Natural killer cell treated with Interleukin-12 subunit alpha and Interleukin-12 subunit beta and Interleukin-15 and Interleukin-18, amount 100 ng/mL, for 72 hours (primary cell): ENCODE results near the gene XCR1. TPM values are rescaled to one million over a fixed set of nuclear protein-coding genes. Genes with fewer than 3 reads are reported as not detected.
A peak's percentile ranks its signal among the peaks of the same experiment; 100 is the strongest.
"Not testable (repeated sequence)": the region's sequence is repeated elsewhere in the genome, so short reads cannot be mapped to it uniquely, and the experiment has no call there.

Experiments
- ATAC-seq, 2 donors: fragments of 150-1000 bp; cut with Tn5 transposase in 1 of 2; sonication (Bioruptor Pico), chemical (Tn5 transposase) in 1 of 2; 2 replicates each; pipeline ENCODE4 v1.10.0; 2021
- DNase-seq: peaks from one replicate; pipeline ENCODE4 v3.0.0; 2022; ENCODE audit warnings: low spot score
- H3K27ac Mint-ChIP-seq, 2 donors: 1 replicate in 1 of 2; 2 replicates in 1 of 2; pipeline ENCODE4 v1.8.0; 2022; ENCODE audit warnings: mixed read lengths in 2 of 2, mild to moderate bottlenecking in 1 of 2, moderate library complexity in 1 of 2
- H3K27me3 Mint-ChIP-seq, 2 donors: 1 replicate in 1 of 2; 2 replicates in 1 of 2; pipeline ENCODE4 v1.8.0; 2022; ENCODE audit warnings: mixed read lengths in 2 of 2
- H3K36me3 Mint-ChIP-seq: one replicate; pipeline ENCODE4 v1.8.0; 2022; ENCODE audit warnings: mixed read lengths
- H3K4me1 Mint-ChIP-seq, 2 donors: 1 replicate in 1 of 2; 2 replicates in 1 of 2; pipeline ENCODE4 v1.8.0; 2022; ENCODE audit warnings: low read depth in 2 of 2, mixed read lengths in 2 of 2, mild to moderate bottlenecking in 1 of 2
- H3K4me3 Mint-ChIP-seq: one replicate; pipeline ENCODE4 v1.8.0; 2022; ENCODE audit warnings: mixed read lengths
- H3K9me3 Mint-ChIP-seq: 2 replicates; pipeline ENCODE4 v1.8.0; 2022; ENCODE audit warnings: mixed read lengths
- total RNA-seq, 2 donors: library from RNA; stranded (reverse); gene quantifications; one replicate each; pipeline ENCODE4 v1.2.3, GENCODE V29; 2022

Gene XCR1
- total RNA-seq, 2 donors from 2014 or later, result not detected

- no peak overlapping the region for H3K27ac Mint-ChIP-seq
- H3K4me3 Mint-ChIP-seq, result no peak overlapping the region
- H3K36me3 Mint-ChIP-seq, result no peaks in the 10 kb centered on the region
- H3K27me3 Mint-ChIP-seq, result peaks cover 7 to 24% of the 10 kb centered on the region in 2 donors
- ATAC-seq, result no peak
- no peak for DNase-seq
- no peaks in the 10 kb centered on the region for H3K9me3 Mint-ChIP-seq
- peaks cover 0 to 3% of the 10 kb centered on the region in 2 donors for H3K4me1 Mint-ChIP-seq
Observed at GRCh38 chr3:46059432-46059831, 32.1 kb upstream of the XCR1 start.

- no peak for ATAC-seq
- H3K9me3 Mint-ChIP-seq, result no peaks in the 10 kb centered on the region
- H3K36me3 Mint-ChIP-seq, result no peaks in the 10 kb centered on the region
- no peak for DNase-seq
- H3K27ac Mint-ChIP-seq, result no peak overlapping the region
- H3K27me3 Mint-ChIP-seq, result peaks cover 10 to 27% of the 10 kb centered on the region in 2 donors
- H3K4me1 Mint-ChIP-seq, result peaks cover 0 to 5% of the 10 kb centered on the region in 2 donors
- H3K4me3 Mint-ChIP-seq, result no peak overlapping the region
Observed at GRCh38 chr3:46058981-46059380, 31.7 kb upstream of the XCR1 start.

DNA sequence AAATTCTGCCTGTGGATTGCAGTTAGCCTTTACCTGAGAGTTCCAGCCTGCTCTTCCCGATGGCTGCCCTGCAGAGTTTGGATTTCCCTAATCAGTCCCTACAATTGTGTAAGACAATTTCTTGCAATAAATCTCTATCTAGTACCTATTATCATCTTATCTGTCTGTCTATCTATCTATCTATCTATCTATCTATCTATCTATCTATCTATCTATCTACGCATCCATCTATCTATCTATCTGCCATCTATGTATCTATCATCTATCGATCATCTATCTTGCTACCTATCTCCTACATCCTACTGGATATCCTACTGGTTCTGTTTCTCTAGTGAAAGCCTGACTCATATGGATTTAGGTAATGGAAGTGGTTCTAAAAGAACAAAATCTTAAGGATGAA, 30.4 kb upstream of the XCR1 start:
- no peak for DNase-seq
- ATAC-seq, result no peak
- H3K27me3 Mint-ChIP-seq, result peaks cover 15 to 32% of the 10 kb centered on the region in 2 donors
- H3K9me3 Mint-ChIP-seq, result no peaks in the 10 kb centered on the region
- peaks cover 0 to 5% of the 10 kb centered on the region in 2 donors for H3K4me1 Mint-ChIP-seq
- H3K27ac Mint-ChIP-seq, result no peak overlapping the region
- H3K4me3 Mint-ChIP-seq, result no peak overlapping the region
- H3K36me3 Mint-ChIP-seq, result no peaks in the 10 kb centered on the region

DNA sequence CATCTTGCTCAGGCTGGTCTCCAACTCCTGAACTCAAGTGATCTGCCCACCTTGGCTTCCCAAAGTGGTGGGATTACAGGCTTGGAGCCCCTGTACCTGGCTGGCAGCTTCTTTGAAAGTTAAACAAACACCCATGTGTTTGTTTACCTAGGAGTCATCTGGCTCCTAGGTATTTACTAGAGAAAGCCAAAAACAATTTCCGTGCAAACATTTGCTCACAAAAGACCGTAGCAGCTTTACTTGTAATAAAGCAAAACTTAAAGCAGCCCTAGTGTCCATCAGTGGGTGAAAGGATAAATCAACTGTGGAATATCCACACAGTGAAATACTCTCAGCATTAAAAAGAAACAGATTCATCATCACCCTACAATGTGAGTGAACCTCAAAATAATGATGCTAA, 29.4 kb upstream of the XCR1 start:
- H3K9me3 Mint-ChIP-seq, result no peaks in the 10 kb centered on the region
- H3K4me3 Mint-ChIP-seq, result no peak overlapping the region
- H3K27me3 Mint-ChIP-seq, result peaks cover 15 to 32% of the 10 kb centered on the region in 2 donors
- no peak for DNase-seq
- H3K36me3 Mint-ChIP-seq, result no peaks in the 10 kb centered on the region
- no peak for ATAC-seq
- no peak overlapping the region for H3K27ac Mint-ChIP-seq
- H3K4me1 Mint-ChIP-seq, result peaks cover 0 to 5% of the 10 kb centered on the region in 2 donors

DNA sequence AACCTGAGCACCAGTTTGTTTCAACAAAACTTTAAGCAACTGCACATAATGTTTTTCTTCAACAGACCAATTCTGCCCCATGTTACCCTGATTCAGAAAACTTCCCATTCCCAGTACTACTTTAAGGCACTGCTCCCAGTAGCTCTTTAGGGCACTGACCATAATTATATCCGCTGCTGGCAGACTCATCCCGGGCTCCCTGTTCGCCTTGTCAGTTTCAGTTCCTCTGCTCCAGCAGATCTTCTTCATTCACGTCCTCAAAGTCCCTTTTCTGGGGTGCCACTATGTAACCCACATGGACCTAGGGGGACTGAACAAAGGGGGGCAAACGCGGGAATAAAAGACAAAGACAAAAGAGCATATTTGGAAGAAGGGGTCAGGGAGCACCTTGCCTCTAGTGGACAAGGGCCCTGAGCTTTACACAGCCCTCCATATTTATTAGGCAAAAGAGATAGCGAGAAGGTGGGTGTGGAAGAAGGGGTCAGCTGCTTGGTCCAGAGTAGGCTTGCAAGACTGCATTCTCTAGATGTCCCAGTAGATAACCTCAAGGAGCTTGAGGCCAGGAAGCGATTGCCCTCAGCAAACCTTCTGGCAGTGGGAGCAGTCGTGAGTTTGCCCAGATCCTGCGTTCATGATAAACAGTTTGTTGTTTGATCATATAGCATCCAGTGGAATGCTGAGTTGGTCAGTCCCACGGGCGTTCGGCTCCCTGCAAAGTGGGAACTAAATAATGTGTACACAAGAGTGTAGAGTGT, 26.7 kb upstream of the XCR1 start:
- not testable (repeated sequence) for H3K9me3 Mint-ChIP-seq, DNase-seq, H3K4me3 Mint-ChIP-seq, H3K4me1 Mint-ChIP-seq, H3K36me3 Mint-ChIP-seq, ATAC-seq
- H3K27me3 Mint-ChIP-seq, result peaks cover 15 to 35% of the 10 kb centered on the region in 2 donors
- H3K27ac Mint-ChIP-seq, result peak overlapping the region in 1 of 2 donors; percentile 30

- DNase-seq, H3K4me3 Mint-ChIP-seq, H3K27ac Mint-ChIP-seq: not testable (repeated sequence)
Observed at GRCh38 chr3:46053265-46053664, 26.0 kb upstream of the XCR1 start.

GRCh38 chr3:46052531-46052930, 25.2 kb upstream of the XCR1 start:
- peaks cover 9 to 30% of the 10 kb centered on the region in 2 donors for H3K27me3 Mint-ChIP-seq
- no peak overlapping the region for H3K27ac Mint-ChIP-seq
- no peaks in the 10 kb centered on the region for H3K36me3 Mint-ChIP-seq
- DNase-seq (no peak), ATAC-seq (no peak)
- no peak overlapping the region for H3K4me3 Mint-ChIP-seq
- H3K9me3 Mint-ChIP-seq, result no peaks in the 10 kb centered on the region
- peaks cover 0 to 7% of the 10 kb centered on the region in 2 donors for H3K4me1 Mint-ChIP-seq

More at GRCh38 chr3:46053265-46053664, 26.0 kb upstream of the XCR1 start:
- not testable (repeated sequence) for H3K36me3 Mint-ChIP-seq, H3K9me3 Mint-ChIP-seq, ATAC-seq, H3K4me1 Mint-ChIP-seq
- H3K27me3 Mint-ChIP-seq, result peaks cover 15 to 35% of the 10 kb centered on the region in 2 donors

GRCh38 chr3:46049093-46049492, 21.8 kb upstream of the XCR1 start:
- no peaks in the 10 kb centered on the region for H3K9me3 Mint-ChIP-seq
- no peak overlapping the region for H3K27ac Mint-ChIP-seq
- no peak overlapping the region for H3K4me3 Mint-ChIP-seq
- ATAC-seq (no peak), DNase-seq (no peak)
- H3K4me1 Mint-ChIP-seq, result peaks cover 13 to 21% of the 10 kb centered on the region in 2 donors
- H3K27me3 Mint-ChIP-seq, result peaks cover 6 to 11% of the 10 kb centered on the region in 2 donors
- no peaks in the 10 kb centered on the region for H3K36me3 Mint-ChIP-seq

- H3K4me3 Mint-ChIP-seq, result peak overlapping the region; percentile 47
- peak overlapping the region; percentile 24 to 66 for H3K27ac Mint-ChIP-seq
- not testable (repeated sequence) for H3K36me3 Mint-ChIP-seq
Observed at GRCh38 chr3:46046231-46046630, 18.9 kb upstream of the XCR1 start.

GRCh38 chr3:46038916-46039315, 11.6 kb upstream of the XCR1 start:
- H3K27me3 Mint-ChIP-seq, result peaks cover 0 to 6% of the 10 kb centered on the region in 2 donors

More at GRCh38 chr3:46046231-46046630, 18.9 kb upstream of the XCR1 start:
- not testable (repeated sequence) for H3K9me3 Mint-ChIP-seq, H3K27me3 Mint-ChIP-seq, DNase-seq
- peak in 1 of 2 donors; percentile 67 for ATAC-seq
- peaks cover 13 to 21% of the 10 kb centered on the region in 2 donors for H3K4me1 Mint-ChIP-seq

GRCh38 chr3:46038071-46038470, 10.8 kb upstream of the XCR1 start:
- not testable (repeated sequence) for H3K9me3 Mint-ChIP-seq, H3K36me3 Mint-ChIP-seq, DNase-seq, H3K4me3 Mint-ChIP-seq, H3K27ac Mint-ChIP-seq, H3K4me1 Mint-ChIP-seq, H3K27me3 Mint-ChIP-seq, ATAC-seq

More at GRCh38 chr3:46038916-46039315, 11.6 kb upstream of the XCR1 start:
- ATAC-seq, result no peak
- no peak overlapping the region for H3K4me3 Mint-ChIP-seq
- no peak for DNase-seq
- no peak overlapping the region for H3K27ac Mint-ChIP-seq
- H3K4me1 Mint-ChIP-seq, result no peaks in the 10 kb centered on the region
- H3K9me3 Mint-ChIP-seq, result no peaks in the 10 kb centered on the region
- H3K36me3 Mint-ChIP-seq, result no peaks in the 10 kb centered on the region

GRCh38 chr3:46036191-46036590, 8.9 kb upstream of the XCR1 start:
- no peaks in the 10 kb centered on the region for H3K36me3 Mint-ChIP-seq

DNA sequence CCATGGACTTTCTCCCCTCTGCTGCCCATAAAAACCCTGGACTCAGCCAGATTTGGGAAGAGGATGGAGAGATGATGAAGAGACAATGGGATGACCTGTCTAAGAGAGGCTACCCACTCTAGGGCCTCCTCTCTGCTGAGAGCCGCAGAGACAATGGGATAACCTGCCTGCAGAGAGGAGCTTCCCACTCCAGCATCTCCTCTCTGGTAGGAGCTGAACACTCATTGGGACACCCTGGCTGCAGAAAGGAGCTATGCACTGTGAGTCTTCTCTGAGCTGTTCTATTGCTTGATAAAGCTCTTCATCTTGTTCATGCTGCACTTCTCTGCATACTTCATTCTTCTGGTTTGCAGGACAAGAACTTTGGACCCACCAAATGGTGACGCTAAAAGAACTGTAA, 4.5 kb upstream of the XCR1 start:
- DNase-seq (no peak), ATAC-seq (no peak)
- Mint-ChIP-seq H3K9me3 (peaks cover 4% of the 10 kb centered on the region), H3K4me1 (peaks cover 0 to 4% of the 10 kb centered on the region in 2 donors), H3K4me3 (no peak overlapping the region), H3K27ac (no peak overlapping the region), H3K27me3 (peaks cover 0 to 5% of the 10 kb centered on the region in 2 donors), H3K36me3 (peaks cover 5% of the 10 kb centered on the region)

More at GRCh38 chr3:46036191-46036590, 8.9 kb upstream of the XCR1 start:
- Mint-ChIP-seq H3K27me3 (peaks cover 0 to 3% of the 10 kb centered on the region in 2 donors), H3K27ac (no peak overlapping the region), H3K4me1 (no peaks in the 10 kb centered on the region), H3K9me3 (no peaks in the 10 kb centered on the region), H3K4me3 (no peak overlapping the region)
- DNase-seq (no peak), ATAC-seq (no peak)

GRCh38 chr3:46031269-46031668, 4.0 kb upstream of the XCR1 start:
- H3K4me3 Mint-ChIP-seq, result no peak overlapping the region
- H3K27me3 Mint-ChIP-seq, result peaks cover 0 to 5% of the 10 kb centered on the region in 2 donors
- peaks cover 5% of the 10 kb centered on the region for H3K36me3 Mint-ChIP-seq
- H3K9me3 Mint-ChIP-seq, result peaks cover 4% of the 10 kb centered on the region
- ATAC-seq, result peak in 1 of 2 donors; percentile 43
- H3K4me1 Mint-ChIP-seq, result peaks cover 0 to 4% of the 10 kb centered on the region in 2 donors
- H3K27ac Mint-ChIP-seq, result no peak overlapping the region
- DNase-seq, result no peak
